ENCODE data around the gene PRPSAP1.

GRCh38 chr17:76386966-76387765, 33.5 kb upstream of the PRPSAP1 start:
- no peak for TF ChIP-seq TCF4 (CRISPR knock-in tag; IDR thresholded peaks at IDR 0.05; ENCODE audit: borderline replicate concordance)
- no peak for TF ChIP-seq ISL1 (CRISPR knock-in tag; IDR thresholded peaks at IDR 0.05)
- no peak for TF ChIP-seq CREB5 (CRISPR knock-in tag; IDR thresholded peaks at IDR 0.05; ENCODE audit: low read depth)
- no peak for TF ChIP-seq ZC3H10 (CRISPR knock-in tag; IDR thresholded peaks at IDR 0.05)
- TF ChIP-seq OSR1 (CRISPR knock-in tag; IDR thresholded peaks at IDR 0.05): no peak
- no peak for TF ChIP-seq PPARA (CRISPR knock-in tag; IDR thresholded peaks at IDR 0.05; ENCODE audit: borderline replicate concordance)
- TF ChIP-seq BACH2 (CRISPR knock-in tag; IDR thresholded peaks at IDR 0.05; ENCODE audit: borderline replicate concordance): no peak
- no peak for TF ChIP-seq PATZ1 (CRISPR knock-in tag; IDR thresholded peaks at IDR 0.05; ENCODE audit: borderline replicate concordance)
- TF ChIP-seq ZFP30 (CRISPR knock-in tag; IDR thresholded peaks at IDR 0.05): no peak
- TF ChIP-seq SNAI2 (CRISPR knock-in tag; IDR thresholded peaks at IDR 0.05): no peak
- TF ChIP-seq RARB (CRISPR knock-in tag; IDR thresholded peaks at IDR 0.05): no peak
- TF ChIP-seq ZFP3 (CRISPR knock-in tag; IDR thresholded peaks at IDR 0.05): no peak
- no peak for TF ChIP-seq ZNF8 (CRISPR knock-in tag; IDR thresholded peaks at IDR 0.05)

Measured in SK-N-SH treated with all-trans-retinoic acid at 6 μM for 48 hours (cell line).